ENCODE results near the gene KMT5B.
A peak's percentile ranks its signal among the peaks of the same experiment; 100 is the strongest.

The KMT5B gene

DNA sequence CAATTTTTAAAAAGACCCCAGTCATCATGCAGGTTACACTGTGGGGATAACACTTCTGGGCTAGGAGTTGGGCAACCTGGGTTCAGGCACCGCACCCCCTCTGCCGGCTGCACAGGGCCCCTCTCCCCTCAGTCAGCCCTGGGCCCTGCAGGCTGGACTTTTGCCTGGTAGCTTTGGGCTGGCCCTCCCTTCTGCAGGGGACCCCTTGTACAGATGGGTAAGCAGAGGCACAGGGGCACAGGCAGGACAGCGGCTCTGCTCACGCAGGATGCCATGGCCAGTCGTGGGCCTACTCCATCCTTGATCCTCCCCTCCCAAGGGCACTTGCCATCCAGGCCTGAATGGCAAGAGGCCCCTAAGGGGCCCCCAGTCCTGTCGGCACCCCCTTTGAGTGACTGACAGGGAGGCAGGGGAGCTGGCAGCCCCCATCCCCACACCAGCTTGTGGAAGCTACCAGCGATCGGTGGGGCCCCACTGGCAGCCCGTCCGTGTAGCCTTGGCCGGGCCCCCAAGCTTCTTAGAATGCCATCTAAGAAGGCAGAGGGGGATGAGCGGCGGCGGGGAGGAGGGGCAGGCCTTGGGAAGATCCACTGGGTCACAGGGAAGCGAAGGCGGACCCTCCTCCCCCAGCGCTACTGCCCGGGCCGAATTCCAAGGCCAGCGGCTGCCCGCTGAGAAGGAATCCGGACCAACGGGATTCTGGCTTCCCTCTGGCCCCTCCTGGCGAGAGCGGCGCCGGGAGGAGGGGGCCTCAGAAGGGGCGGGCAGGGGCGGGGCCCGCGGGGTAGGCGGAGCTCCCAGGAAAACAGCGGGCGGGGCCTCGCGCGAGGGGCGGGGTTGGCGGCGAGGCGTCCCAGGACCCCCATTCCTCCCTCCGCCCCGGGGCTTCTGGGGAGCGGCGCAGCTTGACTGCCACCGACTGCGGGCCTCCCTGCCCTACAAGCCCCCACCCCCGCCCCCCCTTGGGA, 85.1 kb downstream of the KMT5B start:
- H3K36me3 ChIP-seq (ENCODE audit: control insufficient read depth, insufficient read depth, low read length, severe bottlenecking): no peaks in the 10 kb centered on the region
- H3K9ac ChIP-seq (ENCODE audit: low read length): no peak overlapping the region
- peaks cover 3% of the 10 kb centered on the region for H3K9me3 ChIP-seq (ENCODE audit: control insufficient read depth, low read length)
- DNase-seq (ENCODE audit: low read depth): peak; percentile 53
- H3K4me3 ChIP-seq (ENCODE audit: low read length): peak overlapping the region; percentile 64
- no peaks in the 10 kb centered on the region for H3K27me3 ChIP-seq (replicated peaks; ENCODE audit: control insufficient read depth, insufficient read depth, low read length)
- H3K4me1 ChIP-seq (ENCODE audit: control insufficient read depth, insufficient read depth, low read length): peaks cover 24% of the 10 kb centered on the region

DNA sequence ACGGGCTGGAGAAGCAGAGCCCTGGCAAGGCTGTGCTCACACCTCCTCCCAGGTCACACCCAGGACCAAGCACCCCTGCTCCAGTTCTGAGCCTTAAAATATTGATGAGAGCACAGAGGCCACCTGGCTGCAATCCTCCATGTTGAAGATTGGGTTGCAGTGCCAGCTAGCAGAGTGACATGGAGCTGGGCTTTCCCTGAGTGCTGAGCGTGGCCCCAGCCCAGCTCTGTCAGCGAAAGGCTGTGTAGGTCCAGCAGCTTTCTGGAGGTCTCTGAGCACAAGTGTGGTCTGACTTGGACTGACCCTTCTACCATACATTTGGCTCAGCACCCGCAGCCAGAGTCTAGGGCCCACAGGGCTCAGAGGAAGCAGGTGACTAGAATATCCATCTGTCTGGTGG, 87.9 kb downstream of the KMT5B start:
- H3K36me3 ChIP-seq (ENCODE audit: control insufficient read depth, insufficient read depth, low read length, severe bottlenecking): no peaks in the 10 kb centered on the region
- H3K27me3 ChIP-seq (replicated peaks; ENCODE audit: control insufficient read depth, insufficient read depth, low read length): no peaks in the 10 kb centered on the region
- H3K9me3 ChIP-seq (ENCODE audit: control insufficient read depth, low read length): no peaks in the 10 kb centered on the region
- H3K9ac ChIP-seq (ENCODE audit: low read length): no peak overlapping the region
- H3K4me1 ChIP-seq (ENCODE audit: control insufficient read depth, insufficient read depth, low read length): peaks cover 37% of the 10 kb centered on the region
- no peak for DNase-seq (ENCODE audit: low read depth)
- H3K4me3 ChIP-seq (ENCODE audit: low read length): no peak overlapping the region

DNA sequence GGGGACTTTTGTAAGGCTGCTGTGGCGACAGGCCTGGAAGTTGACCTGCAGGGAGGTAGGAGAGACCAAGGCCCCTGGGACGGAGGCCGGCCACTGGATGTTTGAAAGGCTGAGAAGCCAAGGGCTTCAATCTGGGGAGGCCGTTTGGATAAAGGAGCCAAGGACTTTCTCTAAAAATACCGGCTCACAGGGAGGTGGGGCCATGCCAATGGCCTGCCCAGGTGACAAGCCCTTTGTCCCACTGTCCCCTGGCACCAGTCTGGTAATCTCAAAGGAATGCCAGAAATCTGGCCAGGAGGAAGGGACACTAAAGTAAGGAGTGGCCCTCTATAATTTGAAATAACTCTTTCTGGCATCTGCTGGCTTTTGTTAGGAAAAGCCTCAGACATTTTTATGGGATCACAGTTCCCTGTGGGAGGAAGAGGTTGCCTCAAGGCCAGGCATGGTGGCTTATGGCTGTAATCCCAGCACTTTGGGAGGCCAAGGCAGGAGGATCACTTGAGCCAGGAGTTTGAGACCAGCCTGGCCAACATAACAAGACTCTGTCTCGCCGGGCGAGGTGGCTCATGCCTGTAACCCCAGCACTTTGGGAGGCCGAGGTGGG, 90.1 kb downstream of the KMT5B start:
- Histone ChIP-seq H3K4me3 (ENCODE audit: low read length) (no peak overlapping the region), H3K36me3 (ENCODE audit: control insufficient read depth, insufficient read depth, low read length, severe bottlenecking) (no peaks in the 10 kb centered on the region), H3K27me3 (replicated peaks; ENCODE audit: control insufficient read depth, insufficient read depth, low read length) (no peaks in the 10 kb centered on the region), H3K4me1 (ENCODE audit: control insufficient read depth, insufficient read depth, low read length) (peaks cover 52% of the 10 kb centered on the region), H3K9me3 (ENCODE audit: control insufficient read depth, low read length) (no peaks in the 10 kb centered on the region), H3K9ac (ENCODE audit: low read length) (no peak overlapping the region)
- DNase-seq (ENCODE audit: low read depth): no peak

DNA sequence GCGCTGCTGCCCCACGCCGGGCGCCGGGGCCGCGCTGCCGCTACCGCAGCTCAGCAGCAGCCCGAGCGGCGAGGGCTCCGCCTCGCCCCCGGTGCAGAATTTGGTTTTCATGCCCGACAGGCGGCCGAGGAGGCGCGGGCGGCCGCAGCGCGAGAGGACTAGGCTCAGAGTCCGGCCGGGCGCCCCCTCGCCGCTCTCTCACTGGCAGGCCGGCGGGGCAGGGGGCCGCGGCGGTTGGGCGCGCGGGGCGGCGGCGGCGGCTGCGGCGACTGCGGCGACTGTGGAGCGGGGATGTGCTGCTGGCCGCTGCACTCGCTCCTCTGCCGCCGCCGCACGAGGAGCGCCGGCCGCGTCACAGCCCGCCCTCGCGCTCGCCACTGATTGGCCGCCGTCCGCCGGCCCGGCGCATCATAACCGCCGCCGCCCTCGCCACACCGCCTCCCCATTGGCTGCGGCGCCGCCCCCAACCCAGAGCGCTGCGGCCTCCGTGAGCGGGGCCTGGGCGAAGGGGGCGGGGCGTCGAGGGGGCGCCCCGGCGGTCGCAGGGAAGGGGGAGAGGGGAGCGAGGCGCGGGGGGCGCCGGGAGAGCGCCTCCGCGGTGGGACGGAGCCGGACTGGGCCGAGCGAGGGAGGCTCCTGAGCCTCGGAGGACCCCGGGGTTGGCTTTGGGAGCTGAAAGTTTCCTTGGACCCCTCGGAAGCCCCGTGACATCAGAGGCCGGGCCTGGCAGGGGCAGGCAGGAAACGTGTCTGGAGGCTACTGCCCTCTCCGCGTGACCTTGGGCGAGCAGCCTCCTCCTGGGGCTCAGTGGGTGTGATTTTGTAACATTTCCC, 91.8 kb downstream of the KMT5B start, which contains the start of gene CHKA:
CHKA (minus strand) TSS at position 322 of the 833 bp plus-strand sequence; CDS start at position 111, 211 bp downstream.
- Histone ChIP-seq H3K36me3 (ENCODE audit: control insufficient read depth, insufficient read depth, low read length, severe bottlenecking) (no peaks in the 10 kb centered on the region), H3K27me3 (replicated peaks; ENCODE audit: control insufficient read depth, insufficient read depth, low read length) (no peaks in the 10 kb centered on the region), H3K9me3 (ENCODE audit: control insufficient read depth, low read length) (no peaks in the 10 kb centered on the region), H3K9ac (ENCODE audit: low read length) (peak within 1 kb of the TSS; percentile 89), H3K4me1 (ENCODE audit: control insufficient read depth, insufficient read depth, low read length) (peaks cover 48% of the 10 kb centered on the region), H3K4me3 (ENCODE audit: low read length) (peak within 1 kb of the TSS; percentile 90)
- peak; percentile 97 for DNase-seq (ENCODE audit: low read depth)

DNA sequence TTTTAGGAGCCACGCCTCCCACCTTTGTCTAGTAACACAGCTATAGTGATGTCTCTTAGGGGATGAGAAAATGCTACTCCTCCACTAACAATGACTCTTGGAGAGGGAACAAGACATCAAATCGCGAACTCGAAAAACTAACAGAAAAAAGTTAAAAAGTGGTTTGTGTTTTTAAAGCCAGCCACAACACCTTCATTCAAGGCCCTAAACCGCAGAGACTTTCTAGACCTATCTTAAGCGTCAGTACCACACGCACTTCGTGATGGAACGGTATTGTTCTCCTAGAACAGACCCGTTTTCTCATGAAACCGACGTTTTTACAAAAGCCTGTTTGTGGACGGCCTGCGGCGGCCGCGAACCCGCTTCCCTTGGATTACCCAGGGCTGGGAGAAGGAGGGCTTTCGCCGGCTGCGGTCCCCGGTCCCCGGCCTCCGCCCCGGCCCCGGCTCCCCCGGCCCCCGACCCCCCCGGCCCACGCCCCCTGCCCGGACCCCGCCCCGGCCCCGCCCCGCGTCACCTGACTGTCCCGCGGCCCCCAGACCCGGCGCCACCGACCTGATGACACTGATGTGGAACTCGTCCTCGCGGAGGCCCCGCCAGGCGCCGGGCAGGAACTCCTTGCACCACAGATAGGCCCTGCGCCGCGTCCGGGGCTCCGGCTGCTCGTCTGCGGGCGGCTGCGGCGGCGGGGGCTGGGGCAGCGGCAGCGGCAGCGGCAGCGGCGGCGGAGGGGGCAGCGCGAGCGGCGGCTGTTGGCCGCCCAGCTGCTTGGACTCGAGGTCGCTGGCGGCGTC, 92.6 kb downstream of the KMT5B start:
- no peaks in the 10 kb centered on the region for H3K36me3 ChIP-seq (ENCODE audit: control insufficient read depth, insufficient read depth, low read length, severe bottlenecking)
- H3K27me3 ChIP-seq (replicated peaks; ENCODE audit: control insufficient read depth, insufficient read depth, low read length): no peaks in the 10 kb centered on the region
- H3K9ac ChIP-seq (ENCODE audit: low read length): peak overlapping the region; percentile 89
- H3K4me1 ChIP-seq (ENCODE audit: control insufficient read depth, insufficient read depth, low read length): peaks cover 48% of the 10 kb centered on the region
- H3K4me3 ChIP-seq (ENCODE audit: low read length): peak overlapping the region; percentile 90
- DNase-seq (ENCODE audit: low read depth): peak; percentile 74
- H3K9me3 ChIP-seq (ENCODE audit: control insufficient read depth, low read length): no peaks in the 10 kb centered on the region

DNA sequence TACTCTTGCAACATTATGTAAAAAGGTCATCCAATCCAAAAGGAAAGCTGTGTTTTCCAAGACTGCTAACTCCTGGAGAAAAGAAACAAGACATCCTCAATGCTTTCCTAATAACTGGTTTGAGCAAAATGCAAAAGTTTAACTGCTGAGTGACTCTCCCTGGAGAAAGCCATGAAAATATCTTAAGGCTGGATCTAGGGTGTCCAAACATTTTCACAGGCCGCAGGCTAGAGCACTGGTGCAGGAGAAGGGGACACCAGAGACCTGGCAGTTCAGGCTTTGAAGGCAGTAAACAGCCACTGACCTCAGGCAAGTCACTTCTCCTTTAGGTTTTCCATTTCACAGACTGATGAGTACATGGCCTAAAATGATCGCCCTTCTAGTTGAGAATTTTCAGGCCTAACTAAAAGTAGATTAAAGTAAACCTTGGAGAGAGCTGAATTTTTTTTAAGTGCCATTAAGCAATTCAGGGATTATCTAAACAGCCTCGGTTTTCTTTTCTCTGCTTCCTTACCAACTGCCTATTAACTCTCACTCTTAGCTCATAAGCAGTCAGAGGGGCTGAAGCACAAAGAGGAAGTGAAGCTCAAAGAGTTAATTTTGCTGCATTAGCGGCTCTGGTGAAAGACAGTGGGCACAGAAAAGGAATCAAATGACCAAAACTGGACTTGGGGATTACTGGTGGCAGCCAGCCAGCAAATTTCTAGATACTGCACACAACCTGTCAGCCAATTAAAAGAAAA, 94.2 kb downstream of the KMT5B start:
- DNase-seq (ENCODE audit: low read depth): peak; percentile 18
- no peaks in the 10 kb centered on the region for H3K36me3 ChIP-seq (ENCODE audit: control insufficient read depth, insufficient read depth, low read length, severe bottlenecking)
- no peaks in the 10 kb centered on the region for H3K9me3 ChIP-seq (ENCODE audit: control insufficient read depth, low read length)
- peaks cover 53% of the 10 kb centered on the region for H3K4me1 ChIP-seq (ENCODE audit: control insufficient read depth, insufficient read depth, low read length)
- peak overlapping the region; percentile 89 for H3K9ac ChIP-seq (ENCODE audit: low read length)
- peak overlapping the region; percentile 90 for H3K4me3 ChIP-seq (ENCODE audit: low read length)
- H3K27me3 ChIP-seq (replicated peaks; ENCODE audit: control insufficient read depth, insufficient read depth, low read length): no peaks in the 10 kb centered on the region

DNA sequence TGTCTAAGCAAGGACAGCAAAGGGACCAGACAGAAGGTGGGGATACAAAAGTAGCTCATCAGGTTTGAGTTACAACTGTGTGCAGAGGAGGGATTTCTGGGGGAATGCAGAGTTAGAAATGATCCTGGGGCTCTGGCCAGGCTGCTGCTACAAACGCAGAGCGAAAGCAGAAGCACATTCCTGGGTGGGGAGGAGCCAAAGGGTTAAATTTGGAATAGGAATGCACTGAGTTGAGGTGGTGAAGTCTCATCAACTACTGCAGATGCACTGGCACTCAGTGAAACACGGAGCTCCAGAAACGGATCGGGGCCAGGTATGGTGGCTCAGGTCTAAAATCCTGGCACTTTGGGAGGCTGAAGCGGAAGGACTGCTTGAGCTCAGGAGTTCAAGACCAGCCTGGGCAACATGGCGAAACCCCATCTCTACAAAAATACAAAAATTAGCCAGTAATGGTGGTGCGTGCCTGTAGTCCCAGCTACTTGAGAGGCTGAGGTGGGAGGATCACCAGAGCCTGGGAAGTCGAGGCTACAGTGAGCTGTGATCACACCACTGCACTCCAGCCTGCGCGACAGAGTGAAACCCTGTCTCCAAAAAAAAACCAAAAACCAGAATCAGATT, 95.1 kb downstream of the KMT5B start:
- Histone ChIP-seq H3K27me3 (replicated peaks; ENCODE audit: control insufficient read depth, insufficient read depth, low read length) (no peaks in the 10 kb centered on the region), H3K4me1 (ENCODE audit: control insufficient read depth, insufficient read depth, low read length) (peaks cover 53% of the 10 kb centered on the region), H3K4me3 (ENCODE audit: low read length) (peak overlapping the region; percentile 90), H3K36me3 (ENCODE audit: control insufficient read depth, insufficient read depth, low read length, severe bottlenecking) (no peaks in the 10 kb centered on the region), H3K9ac (ENCODE audit: low read length) (peak overlapping the region; percentile 89), H3K9me3 (ENCODE audit: control insufficient read depth, low read length) (no peaks in the 10 kb centered on the region)
- DNase-seq (ENCODE audit: low read depth): no peak

DNA sequence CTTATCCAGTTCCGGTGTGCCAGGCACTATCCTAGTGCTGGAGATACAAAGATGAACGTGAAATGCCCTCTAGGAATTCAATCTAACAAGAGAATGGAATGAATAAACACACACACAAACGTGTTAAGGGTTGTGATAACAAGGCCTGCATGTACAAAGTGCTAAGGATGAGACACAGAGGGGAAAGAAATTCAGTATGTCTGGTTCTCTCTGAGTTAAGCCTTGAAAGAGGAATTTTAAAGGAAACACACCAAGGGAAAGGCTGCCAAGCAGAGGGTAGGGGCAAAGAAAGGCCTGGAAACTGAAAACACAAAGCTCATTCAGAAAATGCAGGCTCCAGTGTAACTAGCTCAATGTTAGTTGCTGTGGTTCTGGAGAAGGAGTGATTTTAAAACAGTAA, 96.1 kb downstream of the KMT5B start:
- H3K4me3 ChIP-seq (ENCODE audit: low read length): no peak overlapping the region
- H3K4me1 ChIP-seq (ENCODE audit: control insufficient read depth, insufficient read depth, low read length): peaks cover 45% of the 10 kb centered on the region
- no peaks in the 10 kb centered on the region for H3K9me3 ChIP-seq (ENCODE audit: control insufficient read depth, low read length)
- H3K27me3 ChIP-seq (replicated peaks; ENCODE audit: control insufficient read depth, insufficient read depth, low read length): no peaks in the 10 kb centered on the region
- DNase-seq (ENCODE audit: low read depth): no peak
- no peak overlapping the region for H3K9ac ChIP-seq (ENCODE audit: low read length)
- H3K36me3 ChIP-seq (ENCODE audit: control insufficient read depth, insufficient read depth, low read length, severe bottlenecking): no peaks in the 10 kb centered on the region

DNA sequence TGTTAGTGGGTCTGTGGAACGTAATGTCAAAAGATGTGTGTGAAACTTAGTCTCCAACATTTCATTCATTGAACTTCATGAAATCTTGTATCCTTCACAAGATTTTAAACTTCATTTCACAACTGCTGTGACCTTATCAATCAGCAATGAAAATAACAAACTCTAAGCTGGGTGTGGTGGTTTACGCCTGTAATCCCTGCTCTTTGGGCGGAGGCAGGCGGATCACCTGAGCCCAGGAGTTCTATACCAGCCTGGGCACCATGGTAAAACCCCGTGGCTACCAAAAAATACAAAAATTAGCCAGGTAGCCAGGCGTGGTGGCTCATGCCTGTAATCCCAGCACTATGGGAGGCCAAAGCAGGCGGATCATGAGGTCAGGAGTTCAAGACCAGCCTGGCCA, 97.0 kb downstream of the KMT5B start:
- Histone ChIP-seq H3K4me3 (ENCODE audit: low read length) (no peak overlapping the region), H3K9ac (ENCODE audit: low read length) (no peak overlapping the region), H3K36me3 (ENCODE audit: control insufficient read depth, insufficient read depth, low read length, severe bottlenecking) (no peaks in the 10 kb centered on the region), H3K9me3 (ENCODE audit: control insufficient read depth, low read length) (no peaks in the 10 kb centered on the region), H3K4me1 (ENCODE audit: control insufficient read depth, insufficient read depth, low read length) (peaks cover 41% of the 10 kb centered on the region), H3K27me3 (replicated peaks; ENCODE audit: control insufficient read depth, insufficient read depth, low read length) (no peaks in the 10 kb centered on the region)
- no peak for DNase-seq (ENCODE audit: low read depth)

DNA sequence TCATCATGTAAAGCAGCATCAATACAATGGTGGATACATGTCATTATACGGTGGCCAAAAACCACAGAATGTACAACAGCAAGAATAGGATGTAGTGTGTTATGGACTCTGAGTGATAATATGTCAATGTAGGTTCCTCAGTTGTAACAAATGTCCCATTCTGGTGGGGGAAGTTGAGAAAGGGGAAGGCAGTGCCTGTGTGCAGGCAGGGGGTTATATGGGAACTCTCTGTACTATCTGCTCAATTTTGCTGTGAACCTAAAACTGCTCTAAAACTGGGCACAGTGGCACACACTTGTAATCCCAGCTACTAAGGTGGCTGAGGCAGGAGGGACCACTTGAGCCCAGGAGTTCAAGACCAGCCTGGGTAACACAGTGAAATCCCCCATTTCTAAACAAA, 97.8 kb downstream of the KMT5B start:
- DNase-seq (ENCODE audit: low read depth): no peak
- no peaks in the 10 kb centered on the region for H3K36me3 ChIP-seq (ENCODE audit: control insufficient read depth, insufficient read depth, low read length, severe bottlenecking)
- no peak overlapping the region for H3K4me3 ChIP-seq (ENCODE audit: low read length)
- peaks cover 41% of the 10 kb centered on the region for H3K4me1 ChIP-seq (ENCODE audit: control insufficient read depth, insufficient read depth, low read length)
- H3K9me3 ChIP-seq (ENCODE audit: control insufficient read depth, low read length): no peaks in the 10 kb centered on the region
- no peak overlapping the region for H3K9ac ChIP-seq (ENCODE audit: low read length)
- H3K27me3 ChIP-seq (replicated peaks; ENCODE audit: control insufficient read depth, insufficient read depth, low read length): no peaks in the 10 kb centered on the region

All from adipocyte (in vitro differentiated cells).